Endothelial cell of umbilical vein (primary cell): Measurements from ENCODE around the gene UBE2Q1. TPM values are rescaled to one million over a fixed set of nuclear protein-coding genes. Genes with fewer than 3 reads are reported as not detected.

Source experiments
- BruUV-seq: library from RNA; stranded (reverse); fragments of 400-500 nt; replicated peaks from 2 replicates; lab custom pipeline; 2021; lab: Mats Ljungman, UMichigan
- CTCF ChIA-PET: fragments of 300-600, 350-600 bp; sonication (Branson Sonifier 250); formaldehyde crosslinking; loops from one replicate; lab custom pipeline; 2021; ENCODE audit warnings: antibody characterized with exemption, inconsistent platforms; lab: Charles Lee
- POLR2A ChIA-PET: fragments of 300-600, 350-600 bp; sonication (Branson Sonifier 250); formaldehyde crosslinking; loops from one replicate; lab custom pipeline; 2021; ENCODE audit warnings: antibody characterized with exemption, inconsistent platforms; lab: Charles Lee
- DNase-seq: peaks from one replicate; pipeline ENCODE4 v3.0.0-alpha.2; 2011; ENCODE audit warnings: low read depth, low spot score
- FAIRE-seq: peaks from 2 replicates; lab custom pipeline; 2011; peaks lifted over from hg19 to GRCh38; lab: Jason Lieb, UNC
- H2AFZ ChIP-seq: 2 replicates; pipeline ENCODE4 v1.6.0; 2012; ENCODE audit warnings: low read depth, low read length, control low read depth, inconsistent platforms
- H3K27ac ChIP-seq: 2 replicates; pipeline ENCODE4 v1.5.1; 2011; ENCODE audit warnings: low read depth, mild to moderate bottlenecking, control low read depth, low read length, moderate library complexity; ENCODE audit not compliant: insufficient read depth
- H3K27me3 ChIP-seq, 2 experiments: 2 replicates each; pipeline versions ENCODE4 v1.6.0 to v1.6.1; 2011; ENCODE audit warnings: low read length in 2 of 2, mixed read lengths in 1 of 2; ENCODE audit not compliant: control insufficient read depth in 2 of 2, insufficient read depth in 2 of 2
- H3K36me3 ChIP-seq, 2 experiments: 2 replicates in 1 of 2; 3 replicates in 1 of 2; pipeline ENCODE4 v1.5.1; 2011; ENCODE audit warnings: low read length in 2 of 2, mild to moderate bottlenecking in 1 of 2, moderate library complexity in 1 of 2; ENCODE audit not compliant: control insufficient read depth in 2 of 2, insufficient read depth in 2 of 2; ENCODE audit errors: extremely low read depth in 1 of 2
- H3K4me1 ChIP-seq: 3 replicates; pipeline ENCODE4 v1.5.1; 2011; ENCODE audit warnings: mild to moderate bottlenecking, low read length; ENCODE audit not compliant: control insufficient read depth, insufficient read depth; ENCODE audit errors: extremely low read depth
- H3K4me2 ChIP-seq: 2 replicates; pipeline ENCODE4 v1.6.1; 2011; ENCODE audit warnings: low read length, control low read depth, mixed read lengths; ENCODE audit not compliant: insufficient read depth
- H3K4me3 ChIP-seq, 3 experiments: fragments of 200-600 bp in 1 of 3; sonication (generic), shearing (Covaris generic) in 1 of 3; replicated peaks in 1 of 3; 2 replicates each; pipeline ENCODE4 v1.5.1; 2011 to 2016; ENCODE audit warnings: control low read depth in 3 of 3, low read length in 3 of 3, mild to moderate bottlenecking in 2 of 3, inconsistent platforms in 1 of 3, low read depth in 1 of 3, moderate library complexity in 1 of 3; ENCODE audit not compliant: insufficient read depth in 1 of 3
- H3K79me2 ChIP-seq: 2 replicates; pipeline ENCODE4 v1.6.0; 2012; ENCODE audit warnings: low read length, inconsistent platforms; ENCODE audit not compliant: control insufficient read depth, insufficient read depth
- H3K9ac ChIP-seq: replicated peaks from 2 replicates; pipeline ENCODE3; 2011; ENCODE audit warnings: low read length, control low read depth; ENCODE audit not compliant: insufficient read depth; ENCODE audit errors: extremely low read depth
- H3K9me1 ChIP-seq: replicated peaks from 3 replicates; pipeline ENCODE4 v1.6.0; 2011; ENCODE audit warnings: mild to moderate bottlenecking, low read length; ENCODE audit not compliant: control insufficient read depth, insufficient read depth; ENCODE audit errors: extremely low read depth
- H3K9me3 ChIP-seq: replicated peaks from 2 replicates; pipeline ENCODE4 v1.5.1; 2012; ENCODE audit warnings: low read length, inconsistent platforms; ENCODE audit not compliant: control insufficient read depth, insufficient read depth
- H4K20me1 ChIP-seq: replicated peaks from 2 replicates; pipeline ENCODE3; 2011; ENCODE audit warnings: mild to moderate bottlenecking, low read length; ENCODE audit not compliant: control insufficient read depth, insufficient read depth; ENCODE audit errors: extremely low read depth
- CTCF ChIP-seq, 2 donors: IDR thresholded peaks; 1 replicate in 1 of 2; 2 replicates in 1 of 2; pipeline ENCODE4 v1.5.1; 2011; ENCODE audit warnings: low read length in 2 of 2, mild to moderate bottlenecking in 2 of 2, moderate library complexity in 2 of 2, control low read depth in 1 of 2, inconsistent platforms in 1 of 2, low read depth in 1 of 2; ENCODE audit not compliant: insufficient read depth in 1 of 2; ENCODE audit errors: extremely low read depth in 1 of 2
- EZH2 ChIP-seq: IDR thresholded peaks from 2 replicates; pipeline ENCODE4 v1.6.1; 2012; ENCODE audit warnings: borderline replicate concordance, low read depth, mild to moderate bottlenecking, moderate library complexity, low read length, inconsistent platforms; ENCODE audit not compliant: severe bottlenecking
- FOS ChIP-seq: IDR thresholded peaks from 2 replicates; pipeline ENCODE4 v1.6.1; 2011; ENCODE audit warnings: mild to moderate bottlenecking, low read length, moderate library complexity, borderline replicate concordance; ENCODE audit not compliant: insufficient read depth
- GATA2 ChIP-seq: IDR thresholded peaks from 2 replicates; pipeline ENCODE4 v1.7.0; 2011; ENCODE audit warnings: low read depth, mild to moderate bottlenecking, moderate library complexity, mixed read lengths, low read length; ENCODE audit not compliant: insufficient read length, insufficient read depth
- JUN ChIP-seq: IDR thresholded peaks from 2 replicates; pipeline ENCODE4 v1.6.1; 2011; ENCODE audit warnings: borderline replicate concordance, low read depth; ENCODE audit not compliant: insufficient read length, insufficient read depth
- MYC ChIP-seq: IDR thresholded peaks from one replicate; pipeline ENCODE4 v1.6.1; 2011; ENCODE audit warnings: mild to moderate bottlenecking, low read depth, low read length
- POLR2A ChIP-seq: IDR thresholded peaks from 2 replicates; pipeline ENCODE4 v1.6.1; 2012; ENCODE audit warnings: low read depth, mild to moderate bottlenecking, control low read depth, low read length
- POLR2AphosphoS5 ChIP-seq: IDR thresholded peaks from 2 replicates; pipeline ENCODE4 v1.6.1; 2012; ENCODE audit warnings: low read depth, mild to moderate bottlenecking, control low read depth, low read length, moderate library complexity; ENCODE audit not compliant: insufficient read depth
- dilution Hi-C: fragments of 300-500 bp; cut with MboI; formaldehyde crosslinking; loops from one replicate; pipeline ENCODE4 v1.15.0; 2019; ENCODE audit warnings: low sequenced_read_pairs; ENCODE audit not compliant: extremely low pct_ligation_motif_present
- intact Hi-C: fragments of 100-400 bp; cut with micrococcal nuclease; formaldehyde crosslinking; loops from one replicate; pipeline ENCODE4 v1.10.0; 2022
- polyA plus RNA-seq, 4 experiments: library from polyadenylated mRNA; depleted of rRNA in 3 of 4; stranded (reverse) in 3 of 4; unstranded in 1 of 4; fragments of >200 nt; gene quantifications; 2 replicates each; pipeline versions ENCODE4 v1.2.1 to v1.2.3, GENCODE V29; 2011 to 2012; ENCODE audit warnings: missing spikeins in 1 of 4
- total RNA-seq: library from RNA; stranded (reverse); gene quantifications from 2 replicates; pipeline ENCODE4 v1.2.3, GENCODE V29; 2021
- TF ChIP-seq, protein P1 (sequence below): IDR thresholded peaks from 2 replicates; pipeline ENCODE4 v1.6.1; 2011; ENCODE audit not compliant: insufficient read depth, insufficient read length

UBE2Q1 gene
- total and polyA plus RNA-seq, 2 donors (not counting 3 experiments of a cell fraction or from before 2014, with no cell fraction given), result 16.5 to 85.4 TPM

GRCh38 chr1:154574716-154575115 is 16.3 kb upstream of the UBE2Q1 start:
- CTCF ChIA-PET, result interaction anchor here (1.0 to 2.4 kb wide), 2 partner anchors 15 to 95 kb away, joined by 4 to 13 read pairs; no protein-coding TSS in a partner anchor
- H2AFZ ChIP-seq, result no peak overlapping the region
- no peaks in the 10 kb centered on the region for H4K20me1 ChIP-seq
- no peaks in the 10 kb centered on the region for H3K4me1 ChIP-seq
- H3K4me2 ChIP-seq, result no peak overlapping the region
- H3K36me3 ChIP-seq, result peaks cover 5 to 10% of the 10 kb centered on the region in 2 experiments
- BruUV-seq, result no TSS peak
- dilution Hi-C loops, result no loop called here
- DNase-seq (no peak), FAIRE-seq (no peak)
- H3K9ac ChIP-seq, result no peak overlapping the region
- POLR2A ChIA-PET, result no interaction called here
- no peaks in the 10 kb centered on the region for H3K79me2 ChIP-seq
- TF ChIP-seq JUN (no peak), POLR2AphosphoS5 (no peak), MYC (no peak), POLR2A (no peak), GATA2 (no peak), CTCF (IDR thresholded peaks at IDR 0.05; ENCODE audit: extremely low read depth in 1 of 2, insufficient read depth in 1 of 2, low read depth in 1 of 2, low read length in 2 of 2) (no peak), EZH2 (no peak), FOS (no peak)
- TF ChIP-seq, protein P1, sequence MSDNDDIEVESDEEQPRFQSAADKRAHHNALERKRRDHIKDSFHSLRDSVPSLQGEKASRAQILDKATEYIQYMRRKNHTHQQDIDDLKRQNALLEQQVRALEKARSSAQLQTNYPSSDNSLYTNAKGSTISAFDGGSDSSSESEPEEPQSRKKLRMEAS, result no peak
- H3K27ac ChIP-seq, result no peak overlapping the region
- no peaks in the 10 kb centered on the region for H3K9me1 ChIP-seq
- H3K27me3 ChIP-seq, result peaks cover 0 to 3% of the 10 kb centered on the region in 2 experiments
- no peaks in the 10 kb centered on the region for H3K9me3 ChIP-seq
- no peak overlapping the region for H3K4me3 ChIP-seq
- intact Hi-C loops, result no loop called here
